Dermis microvascular lymphatic vessel endothelial cell (primary cell): ENCODE measurements around the gene RNF180. TPM values are rescaled to one million over a fixed set of nuclear protein-coding genes. Genes with fewer than 3 reads are reported as not detected.
"Not testable (repeated sequence)": the region's sequence is repeated elsewhere in the genome, so short reads cannot be mapped to it uniquely, and the experiment has no call there.

Source experiments
- DNase-seq, 2 donors: peaks; one replicate each; pipeline versions ENCODE4 v3.0.0 to v3.0.0-alpha.2; 2010; ENCODE audit warnings: low read depth in 2 of 2
- total RNA-seq: library from RNA; depleted of rRNA; stranded (reverse); fragments of >200 nt; gene quantifications from 2 replicates; pipeline ENCODE4 v1.2.1, GENCODE V29; 2014

RNF180 gene
- total RNA-seq, 1 donor from 2014 or later = 1.2 TPM

DNA sequence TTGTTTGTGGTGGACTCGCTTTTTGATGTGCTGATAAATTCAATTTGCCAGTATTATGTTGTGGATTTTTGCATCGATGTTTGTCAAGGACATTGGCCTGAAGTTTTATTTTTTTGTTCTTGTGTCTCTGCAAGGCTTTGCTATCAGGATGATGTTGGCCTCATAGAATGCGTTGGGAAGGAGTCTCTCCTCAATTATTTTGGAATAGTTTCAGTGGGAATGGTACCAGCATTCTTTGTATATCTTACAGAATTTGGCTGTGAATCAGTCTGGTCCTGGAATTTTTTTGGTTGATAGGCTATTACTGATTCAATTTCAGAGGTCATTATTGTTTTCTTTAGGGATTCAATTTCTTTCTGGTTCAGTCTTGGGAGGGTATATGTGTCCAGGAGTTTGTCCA is 198.8 kb downstream of the RNF180 start:
- no peak for DNase-seq

DNA sequence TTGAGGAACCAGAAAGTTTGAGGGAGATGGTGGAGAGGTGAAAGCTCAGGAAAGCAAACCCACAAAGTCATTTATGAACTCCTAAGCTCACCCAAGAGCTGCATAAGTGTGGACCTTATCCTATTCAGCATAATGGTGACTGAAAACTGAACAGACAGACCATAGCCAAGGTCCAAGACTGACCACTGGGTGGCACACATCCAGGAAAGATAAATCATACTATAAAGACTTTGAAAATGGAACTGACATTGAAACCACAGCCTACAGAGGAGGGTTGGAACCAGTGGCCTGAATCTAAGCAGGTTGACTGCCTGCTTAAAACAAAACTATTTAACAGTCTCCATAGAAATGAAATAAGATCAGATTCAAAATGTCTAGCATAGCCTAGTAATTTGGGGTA is 219.1 kb downstream of the RNF180 start:
- DNase-seq = peak; percentile 3 to 52

DNA sequence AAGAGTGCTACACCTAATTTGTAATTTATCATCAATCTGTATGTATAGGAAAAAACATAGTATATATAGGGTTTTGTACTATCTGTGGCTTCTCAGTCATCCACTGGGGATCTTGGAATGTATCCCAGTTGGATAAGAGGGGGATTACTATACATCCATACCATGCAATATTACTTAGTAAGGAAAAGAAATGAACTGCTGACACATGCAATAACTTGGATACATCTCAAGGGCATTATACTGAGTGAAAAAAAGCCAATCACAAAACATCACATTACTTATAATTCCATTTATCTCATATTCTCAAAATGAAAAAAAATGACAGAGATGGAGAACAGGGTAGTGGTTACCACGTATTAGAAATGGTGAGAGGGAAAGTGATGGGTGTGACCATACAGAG is 231.9 kb downstream of the RNF180 start:
- DNase-seq = no peak

DNA sequence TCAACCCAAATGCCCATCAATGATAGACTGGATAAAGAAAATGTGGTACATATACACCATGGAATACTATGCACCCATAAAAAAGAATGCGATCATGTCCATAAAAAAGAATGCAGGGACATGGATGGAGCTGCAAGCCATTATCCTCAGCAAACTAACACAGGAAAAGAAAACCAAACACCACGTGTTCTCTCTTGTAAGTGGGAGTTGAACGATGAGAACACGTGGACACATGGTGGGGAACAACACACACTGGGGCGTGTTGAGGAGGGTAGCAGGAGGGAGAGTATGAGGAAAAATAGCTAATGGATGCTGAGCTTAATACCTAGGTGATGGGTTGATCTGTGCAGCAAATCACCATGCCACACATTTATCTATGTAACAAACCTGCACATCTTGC is 233.1 kb downstream of the RNF180 start:
- DNase-seq = not testable (repeated sequence)

DNA sequence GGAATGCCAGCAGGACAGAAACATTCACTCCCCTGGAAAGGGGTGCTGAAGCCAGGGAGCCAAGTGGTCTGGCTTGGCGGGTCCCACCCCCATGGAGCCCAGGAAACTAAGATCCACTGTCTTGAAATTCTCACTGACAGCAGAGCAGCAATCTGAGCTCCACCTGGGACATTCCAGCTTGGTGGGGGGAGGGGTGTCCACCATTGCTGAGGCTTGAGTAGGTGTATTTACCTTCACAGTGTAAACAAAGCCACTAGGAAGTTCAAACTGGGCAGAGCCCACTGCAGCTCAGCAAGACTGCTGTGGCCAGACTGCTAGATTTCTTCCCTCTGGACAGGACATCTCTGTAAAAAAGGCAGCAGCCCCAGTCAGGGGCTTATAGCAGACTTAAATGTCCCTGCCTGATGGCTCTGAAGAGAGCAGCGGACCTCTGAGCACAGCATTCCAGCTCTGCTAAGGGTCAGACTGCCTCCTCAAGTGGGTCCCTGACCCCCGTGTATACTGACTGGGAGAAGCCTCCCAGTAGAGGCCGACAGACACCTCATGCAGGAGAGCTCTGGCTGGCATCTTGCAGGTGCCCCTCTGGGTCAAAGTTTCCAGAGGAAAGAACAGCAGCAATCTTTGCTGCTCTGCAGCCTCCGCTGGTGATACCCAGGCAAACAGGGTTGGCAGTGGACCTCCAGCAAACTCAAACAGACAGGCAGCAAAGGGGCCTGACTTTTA is 241.6 kb downstream of the RNF180 start:
- not testable (repeated sequence) for DNase-seq

DNA sequence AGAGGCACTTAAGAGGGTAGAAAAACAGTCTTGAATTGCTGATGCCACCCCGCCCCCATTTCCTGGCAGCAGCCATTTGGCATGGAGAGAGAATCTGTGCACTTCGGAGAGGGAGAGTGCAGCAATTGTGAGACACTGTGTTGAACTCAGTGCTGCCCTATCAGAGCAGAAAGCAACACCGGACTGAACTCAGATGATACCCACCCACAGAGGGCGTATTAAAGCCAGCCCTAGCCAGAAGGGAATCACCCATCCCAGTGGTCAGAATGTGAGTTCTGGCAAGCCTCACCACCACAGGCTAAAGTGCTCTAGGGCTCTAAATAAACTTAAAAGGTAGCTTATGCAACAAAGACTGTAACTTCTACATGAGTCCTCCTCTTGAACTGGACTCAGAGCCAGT is 251.7 kb downstream of the RNF180 start:
- DNase-seq = no peak

GRCh38 chr5:64418013-64418412 is 252.4 kb downstream of the RNF180 start:
- no peak for DNase-seq

Other genes starting within 250 kb of the RNF180 start
- gene HTR1A, start 203.4 kb upstream of the RNF180 start, total RNA-seq = not detected in 2 replicates